Activated T-helper 1 cell treated with Interleukin-2 at 50 U/mL for 16 hours (primary cell): ENCODE data around the gene HAAO.
"Not testable (repeated sequence)": the region's sequence is repeated elsewhere in the genome, so short reads cannot be mapped to it uniquely, and the experiment has no call there.

Experiments used
- DNase-seq: peaks from one replicate; pipeline ENCODE4 v3.0.0-alpha.2; 2020; ENCODE audit warnings: low read depth

The HAAO gene

DNA sequence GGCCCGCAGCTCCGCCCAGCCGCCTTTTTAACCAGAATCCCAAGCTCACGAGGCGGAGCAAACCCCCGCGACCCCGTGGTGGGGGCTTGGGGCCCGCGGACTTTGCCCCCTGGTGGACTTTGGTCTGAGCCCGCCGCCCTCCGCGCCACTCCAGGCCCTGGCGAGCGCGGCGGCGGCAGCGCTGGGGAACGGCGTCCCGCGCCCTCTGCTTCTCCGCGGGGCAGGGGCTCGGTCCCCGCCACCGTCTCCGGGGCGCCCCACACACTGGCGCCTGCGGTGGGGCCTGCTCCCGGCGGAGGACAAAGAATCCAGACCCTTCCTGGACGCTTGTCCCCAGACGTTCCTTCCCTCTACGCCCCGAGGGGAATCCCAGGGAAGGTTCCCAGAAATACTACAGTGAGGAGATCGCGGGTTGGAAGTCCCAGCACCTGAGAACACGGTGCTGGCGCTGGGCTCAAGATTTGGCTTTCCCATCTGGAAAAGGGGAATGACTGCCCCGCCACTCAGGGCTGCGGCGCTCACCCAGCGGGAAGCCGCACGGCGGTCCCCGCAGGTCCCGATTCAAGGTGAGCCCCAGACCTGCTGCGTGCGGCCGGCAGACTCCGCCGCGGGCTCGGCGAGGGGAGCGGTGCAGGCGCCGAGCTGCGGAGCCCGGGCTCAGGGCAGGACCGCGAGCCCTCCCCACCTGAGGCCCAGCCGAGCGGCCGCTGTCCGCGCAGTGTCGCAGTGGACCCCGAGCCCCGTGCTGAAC lies at the start of gene HAAO:
Gene HAAO, minus strand, starts transcription at position 1 of the 751 bp plus-strand sequence. CDS start 47 bp downstream, outside the sequence.
- no peak for DNase-seq

DNA sequence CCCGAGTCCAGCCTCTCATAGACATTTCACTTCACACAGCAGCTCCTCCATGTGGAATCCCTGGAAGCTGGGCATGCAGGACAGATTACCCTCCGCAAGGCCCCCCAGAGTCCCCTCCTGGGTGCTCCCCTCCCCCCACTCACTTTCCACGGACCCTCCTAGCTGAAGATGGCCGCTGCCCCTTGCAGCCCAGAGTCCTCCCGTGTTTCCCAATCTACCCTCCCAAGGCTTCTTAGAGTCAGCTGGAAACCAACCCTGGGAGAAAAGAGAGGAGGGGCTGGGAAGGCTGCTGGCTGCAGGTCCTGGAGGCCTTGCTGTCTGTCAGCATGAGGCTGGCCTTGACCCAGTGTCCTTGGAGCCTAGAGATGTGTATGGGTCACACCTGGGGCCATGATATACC lies 49.0 kb upstream of the HAAO start:
- no peak for DNase-seq

DNA sequence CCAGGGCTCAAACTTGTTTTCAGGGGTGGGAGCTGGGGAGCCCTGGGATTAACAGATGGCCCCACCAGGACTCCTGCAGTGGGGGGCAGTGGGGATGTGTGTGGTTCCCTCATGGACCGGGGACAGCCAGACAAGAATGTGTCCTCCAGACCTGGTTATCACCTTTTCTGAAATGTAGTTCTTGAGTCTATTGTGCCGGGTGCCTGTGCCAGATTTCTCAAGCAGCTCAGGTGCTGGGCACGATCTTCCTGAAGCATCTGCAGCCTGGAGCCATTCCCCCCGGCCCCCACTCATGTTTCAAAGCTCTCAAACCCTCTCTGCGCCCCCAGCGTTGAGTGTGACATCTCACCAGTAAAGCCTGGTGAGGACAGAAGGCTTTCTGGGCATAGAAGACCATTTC lies 48.4 kb upstream of the HAAO start:
- DNase-seq: no peak

DNA sequence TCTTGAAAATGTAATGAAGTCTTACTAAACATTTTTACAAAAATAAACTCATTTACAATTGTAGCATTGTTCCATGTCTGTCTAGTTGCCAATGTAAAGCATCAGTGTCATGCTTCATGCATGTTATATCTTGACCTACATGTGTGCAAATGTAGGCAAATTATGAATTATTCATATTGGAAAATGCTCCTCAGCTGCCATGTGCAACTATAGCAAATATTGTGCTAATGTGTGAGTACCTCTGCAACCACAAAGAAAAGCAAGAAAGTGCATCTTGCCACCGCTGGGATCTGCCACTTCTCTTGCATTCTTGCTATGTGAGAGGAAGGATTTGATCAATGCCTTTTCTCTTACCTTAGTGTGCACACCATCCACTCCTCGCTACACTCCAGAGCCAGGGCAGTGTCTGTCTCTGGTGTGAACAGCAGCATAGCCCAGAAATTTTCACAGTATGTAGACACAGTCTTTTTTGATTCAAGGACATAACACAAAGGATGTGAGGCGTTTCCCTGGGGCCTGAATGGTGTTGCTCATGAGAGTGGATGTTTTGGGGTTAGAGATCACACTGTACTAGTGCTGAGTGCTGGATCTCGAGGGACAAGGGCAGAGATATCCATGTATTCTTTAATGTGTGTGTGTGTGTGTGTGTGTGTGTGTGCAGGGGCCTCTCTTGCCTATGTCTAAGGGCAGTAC lies 47.6 kb upstream of the HAAO start:
- no peak for DNase-seq

DNA sequence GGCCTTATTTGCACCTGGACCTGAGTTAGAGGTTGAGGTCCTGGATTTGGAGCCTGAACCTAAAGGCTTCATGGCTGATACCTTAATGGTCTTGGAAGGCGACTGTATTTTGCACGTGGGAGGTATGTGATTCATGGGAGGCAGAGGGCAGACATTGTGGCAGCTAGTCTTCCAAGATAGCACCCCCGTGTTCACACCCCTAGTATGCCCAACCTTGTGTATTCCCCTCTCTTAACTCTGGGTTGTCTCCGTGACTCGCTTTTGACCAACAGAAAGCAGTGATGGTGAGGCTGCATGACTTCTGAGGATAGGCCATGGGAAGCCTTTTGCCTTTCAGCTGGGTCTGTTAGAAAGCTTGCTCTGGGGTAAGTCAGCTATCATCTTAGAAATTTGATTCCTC lies 45.8 kb upstream of the HAAO start:
- DNase-seq: no peak

DNA sequence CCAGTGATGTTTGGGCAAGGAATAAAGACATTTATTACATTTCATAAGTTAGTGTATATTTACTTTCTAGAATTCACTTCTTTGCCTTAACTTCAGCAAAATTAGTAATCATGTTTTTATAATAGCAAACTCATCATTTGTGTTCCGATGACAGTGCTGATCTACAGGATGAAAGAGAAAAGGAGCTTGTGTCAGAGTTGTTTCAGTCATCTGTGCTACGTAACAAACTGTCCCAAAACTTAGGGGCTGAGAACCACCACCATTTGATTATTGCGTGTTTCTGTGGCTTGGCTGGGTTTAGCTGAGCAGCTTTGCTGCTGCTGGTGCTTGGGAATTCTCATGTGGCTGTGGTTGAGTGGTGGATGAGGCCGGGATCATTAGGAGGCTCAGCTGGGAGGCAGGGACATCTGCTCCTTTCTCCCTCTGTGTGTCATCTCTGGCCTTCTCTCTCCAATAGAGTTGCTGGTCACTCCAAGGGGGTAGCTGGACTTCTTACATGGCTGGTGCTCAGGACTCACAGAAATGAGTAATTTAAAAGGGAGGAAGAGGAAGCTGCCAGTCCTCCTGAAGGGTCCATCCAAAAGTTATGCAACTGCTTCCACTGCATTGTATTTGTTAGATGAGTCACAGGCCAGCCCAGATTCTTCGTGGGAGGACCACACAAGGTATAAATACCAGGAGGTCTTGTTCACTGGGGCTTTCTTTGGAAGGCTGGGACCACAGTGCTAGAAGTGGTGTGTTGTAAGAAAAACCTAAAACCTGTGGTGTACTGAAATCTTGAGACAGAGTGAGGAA lies 43.4 kb upstream of the HAAO start:
- DNase-seq: no peak

DNA sequence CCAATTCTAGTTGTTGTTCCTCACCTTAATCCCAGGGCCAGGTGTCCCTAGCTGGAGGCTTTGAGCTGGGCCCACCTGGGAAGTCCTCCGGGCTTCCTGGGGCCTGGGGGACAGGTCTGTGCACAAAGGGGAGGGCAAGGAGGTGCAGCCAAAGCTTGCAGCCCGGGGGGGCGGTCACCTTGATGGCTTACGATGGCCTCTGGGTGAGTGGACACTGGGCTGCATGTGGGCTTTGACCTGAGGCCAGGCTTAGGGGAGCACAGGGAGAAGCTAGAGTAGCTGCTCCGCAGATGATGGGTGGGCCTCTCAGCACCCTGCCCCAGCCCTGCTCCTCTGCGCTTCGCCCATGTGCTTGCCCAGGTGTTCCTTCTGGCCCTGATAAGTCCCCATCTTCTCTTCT lies 41.8 kb upstream of the HAAO start:
- no peak for DNase-seq

DNA sequence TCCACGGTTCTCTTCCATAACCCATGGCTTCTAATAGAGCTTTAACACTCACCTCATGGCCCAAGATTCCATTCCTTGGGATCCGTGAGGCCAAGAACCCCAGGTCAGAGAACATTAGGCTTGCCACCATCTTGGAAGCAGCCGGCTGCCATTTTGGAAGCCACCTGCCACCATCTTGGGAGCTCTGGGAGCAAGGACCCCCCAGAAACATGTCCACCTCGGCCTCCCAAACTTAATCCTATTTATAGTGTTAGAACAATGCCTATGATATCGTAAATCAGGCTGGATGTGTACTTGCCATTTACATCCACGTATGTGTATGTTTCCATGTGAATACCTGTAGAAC lies 39.9 kb upstream of the HAAO start:
- DNase-seq: no peak

DNA sequence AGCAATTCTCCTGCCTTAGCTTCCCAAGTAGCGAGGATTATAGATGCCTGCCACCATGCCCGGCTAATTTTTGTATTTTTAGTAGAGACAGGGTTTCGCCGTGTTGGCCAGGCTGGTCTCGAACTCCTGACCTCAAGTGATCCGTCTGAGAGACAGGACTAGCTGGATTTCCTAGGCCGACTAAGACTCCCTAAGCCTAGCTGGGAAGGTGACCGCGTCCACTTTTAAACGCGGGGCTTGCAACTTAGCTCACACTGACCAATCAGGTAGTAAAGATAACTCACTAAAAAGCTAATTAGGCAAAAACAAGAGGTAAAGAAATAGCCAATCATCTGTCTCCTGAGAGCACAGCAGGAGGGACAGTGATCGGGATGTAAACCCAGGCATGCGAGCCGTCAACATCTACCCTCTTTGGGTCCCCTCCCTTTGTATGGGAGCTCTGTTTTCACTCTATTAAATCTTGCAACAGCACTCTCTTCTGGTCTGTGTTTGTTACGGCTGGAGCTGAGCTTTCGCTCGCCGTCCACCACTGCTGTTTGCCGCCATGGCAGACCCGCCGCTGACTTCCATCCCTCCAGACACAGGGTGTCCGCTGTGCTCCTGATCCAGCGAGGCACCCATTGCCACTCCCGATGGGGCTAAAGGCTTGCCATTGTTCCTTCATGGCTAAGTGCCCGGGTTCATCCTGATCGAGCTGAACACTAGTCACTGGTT lies 39.3 kb upstream of the HAAO start:
- not testable (repeated sequence) for DNase-seq

DNA sequence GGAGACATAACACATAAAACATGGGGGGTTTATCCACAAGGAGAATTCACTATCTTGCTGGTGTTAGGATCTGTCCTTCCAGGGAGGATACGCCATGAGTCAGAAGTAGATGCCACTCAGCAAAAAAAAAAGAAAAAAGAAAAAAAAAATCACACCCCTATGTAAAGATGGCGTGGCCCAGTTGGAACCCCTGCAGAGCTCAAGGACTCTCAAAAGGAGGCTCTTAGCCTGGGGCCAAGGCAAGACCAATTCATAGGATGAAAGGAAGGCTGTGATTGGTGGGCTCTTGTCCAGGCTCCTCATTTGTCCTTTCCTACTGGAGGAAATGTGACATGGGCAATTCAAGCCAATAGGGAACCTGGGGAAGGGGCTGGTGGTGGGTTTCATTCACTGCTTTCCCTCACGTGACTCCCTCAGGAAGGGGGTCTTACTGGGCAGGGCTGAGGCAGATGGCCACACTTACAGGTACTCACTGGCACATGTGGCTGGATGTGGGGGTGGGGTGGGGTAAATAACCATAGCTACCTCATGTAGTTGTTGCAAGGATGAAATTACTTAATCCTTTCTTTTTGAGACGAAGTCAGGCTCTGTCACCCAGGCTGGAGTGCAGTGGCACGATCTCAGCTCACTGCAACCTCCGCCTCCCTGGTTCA lies 38.7 kb upstream of the HAAO start:
- no peak for DNase-seq

DNA sequence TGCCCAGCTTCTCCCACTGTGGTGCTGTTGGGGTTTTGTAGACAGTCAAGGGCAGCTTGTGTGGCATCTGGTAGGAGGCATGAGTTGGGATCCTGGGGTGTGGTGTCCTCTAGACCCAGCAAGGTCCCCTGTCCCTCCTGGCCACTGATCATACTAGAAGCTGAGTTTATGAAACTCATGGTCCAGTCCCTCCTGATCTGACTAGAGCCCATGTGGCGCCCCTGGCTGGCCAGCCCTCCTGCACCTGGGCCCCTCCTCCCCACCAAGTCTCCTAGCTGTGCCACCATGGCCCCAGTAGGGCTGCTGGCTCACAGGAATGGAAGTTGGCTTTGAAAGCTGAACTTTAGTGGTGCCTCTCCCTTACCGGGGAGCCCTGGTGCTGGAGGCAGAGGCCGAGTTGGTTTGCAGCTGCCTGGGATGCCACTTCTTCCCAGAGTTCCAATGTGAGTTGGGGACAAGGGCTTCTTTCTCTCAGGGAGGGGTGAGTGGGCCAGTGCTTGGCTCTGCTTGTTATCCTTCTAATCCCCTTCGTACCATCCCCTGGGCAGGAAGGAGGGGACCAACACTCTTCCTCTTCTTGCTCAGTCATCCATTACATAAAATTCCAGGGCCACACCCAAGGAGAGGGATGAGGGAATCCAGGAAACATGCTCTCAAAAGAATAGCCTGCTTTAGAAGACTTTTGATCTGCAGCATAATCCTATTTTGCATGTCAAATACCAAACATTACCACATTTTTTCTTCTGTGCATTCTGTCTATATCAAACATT lies 37.5 kb upstream of the HAAO start:
- DNase-seq: no peak

DNA sequence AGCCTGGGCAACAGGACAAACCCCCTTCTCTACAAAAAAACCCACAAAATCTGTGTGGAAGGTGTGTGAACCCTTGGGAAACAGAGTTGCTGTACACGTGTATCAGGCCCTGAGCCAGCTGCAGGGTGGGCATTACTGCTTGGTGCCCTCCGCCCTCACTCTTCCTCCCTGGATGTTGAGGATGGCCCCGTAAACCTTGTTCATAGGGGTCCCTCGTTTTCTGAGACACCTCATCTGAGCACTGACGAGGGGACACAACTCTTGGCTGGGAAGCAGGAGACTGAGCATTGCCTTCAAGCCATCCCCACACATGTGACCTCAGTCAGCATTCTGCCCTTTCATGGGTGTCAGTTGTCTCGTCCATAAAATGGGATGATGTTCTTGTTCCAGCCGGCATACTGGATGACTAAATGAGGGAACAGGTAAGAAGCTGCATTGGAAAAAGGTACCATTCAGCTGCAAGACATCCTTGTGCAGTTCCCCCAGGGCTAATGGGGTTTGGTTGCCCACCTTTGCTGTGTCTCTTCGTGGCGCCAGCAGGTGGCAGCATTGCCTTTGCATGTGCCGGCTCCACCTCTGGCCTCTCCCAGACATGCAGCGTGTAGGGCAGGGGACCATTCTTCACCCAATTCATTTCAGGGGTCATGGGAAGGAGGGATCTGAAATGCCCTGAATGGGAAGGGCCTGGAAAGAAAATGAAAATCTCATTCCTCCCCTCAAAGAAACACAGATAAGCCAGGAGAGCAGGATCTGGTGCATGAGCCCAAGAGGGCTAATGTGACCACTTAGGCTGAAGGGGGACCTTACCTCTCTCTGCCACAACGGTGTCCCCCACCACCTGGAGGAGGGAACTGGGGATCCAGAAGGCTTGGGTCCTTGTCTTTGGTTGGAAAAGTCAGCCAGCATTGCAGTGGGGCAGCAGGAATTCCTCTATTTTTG lies 36.4 kb upstream of the HAAO start:
- DNase-seq: peak; percentile 37

DNA sequence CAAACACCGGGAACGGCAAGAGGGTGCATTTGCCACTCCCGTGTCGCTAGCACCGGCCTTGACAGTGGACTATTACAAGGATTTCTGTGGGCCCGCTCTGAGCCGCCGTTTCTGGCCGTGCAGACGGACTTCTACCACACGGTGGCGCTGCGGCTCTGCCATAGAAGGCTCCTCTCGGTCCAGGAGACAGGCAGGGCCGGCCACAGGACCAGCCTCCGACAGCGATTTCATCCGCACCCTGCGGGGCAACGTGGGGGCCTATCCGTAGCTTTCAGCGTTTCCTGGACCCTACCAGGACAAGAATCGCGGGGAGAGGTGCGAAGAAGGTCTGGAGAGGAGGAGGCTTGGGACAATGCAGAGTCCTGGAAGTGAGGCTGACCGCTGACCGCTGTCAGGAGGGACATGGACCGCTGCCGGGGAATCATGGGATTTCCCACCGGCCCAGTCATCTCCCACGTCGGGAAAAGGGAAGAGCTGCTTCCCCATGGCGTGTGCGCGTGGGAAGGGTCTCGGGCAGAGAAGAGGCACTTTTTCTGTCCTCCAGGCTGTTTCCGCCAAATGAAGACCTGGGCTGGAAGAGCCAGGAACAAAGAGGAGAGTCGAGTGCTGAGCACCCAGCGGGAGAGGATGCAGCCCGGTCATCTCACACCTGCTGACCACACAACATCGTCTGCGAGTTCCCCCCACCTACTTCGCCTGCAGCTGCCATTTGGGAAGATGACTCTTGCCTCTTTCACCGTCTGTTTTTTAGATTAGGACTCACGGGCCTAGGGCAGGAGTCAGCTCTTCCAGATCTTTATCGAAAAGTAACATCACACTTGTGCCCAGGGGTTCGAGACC lies 35.5 kb upstream of the HAAO start:
- peak; percentile 62 for DNase-seq

DNA sequence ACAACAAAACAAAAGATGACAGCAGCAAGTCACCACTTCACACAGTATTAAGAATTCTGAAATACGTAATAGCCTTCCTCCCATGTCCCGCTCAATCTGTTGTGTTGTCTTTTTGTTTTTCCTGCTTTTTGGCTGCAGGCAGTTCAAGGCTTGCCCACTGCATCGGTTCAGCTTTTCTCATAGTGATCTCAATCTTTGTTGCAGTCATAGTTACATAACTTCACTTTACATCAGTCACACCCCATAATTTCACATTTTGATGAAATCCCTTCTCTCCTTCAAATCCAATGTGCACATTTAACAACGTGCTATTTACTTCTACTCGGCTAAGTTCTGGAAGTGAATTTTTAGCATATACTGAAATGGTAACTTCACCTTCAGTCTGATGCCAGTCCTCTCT lies 33.8 kb upstream of the HAAO start:
- DNase-seq: no peak

DNA sequence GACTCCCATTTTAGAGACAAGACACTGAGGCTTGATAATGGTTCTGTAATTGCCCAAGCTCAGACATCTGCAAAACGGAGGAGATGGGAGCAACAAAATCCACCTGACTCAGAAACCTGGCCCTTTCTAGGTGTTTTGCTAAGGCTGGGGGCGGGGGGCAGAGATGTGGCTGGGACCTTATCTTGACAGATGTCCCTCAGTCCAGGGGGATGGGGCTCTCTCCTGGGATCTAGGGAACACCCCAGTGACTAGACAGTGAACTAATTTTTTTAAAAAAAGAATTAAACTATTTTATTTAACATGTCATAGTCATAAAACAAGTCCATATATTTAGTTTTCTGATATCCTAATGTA lies 32.0 kb upstream of the HAAO start:
- DNase-seq: no peak

DNA sequence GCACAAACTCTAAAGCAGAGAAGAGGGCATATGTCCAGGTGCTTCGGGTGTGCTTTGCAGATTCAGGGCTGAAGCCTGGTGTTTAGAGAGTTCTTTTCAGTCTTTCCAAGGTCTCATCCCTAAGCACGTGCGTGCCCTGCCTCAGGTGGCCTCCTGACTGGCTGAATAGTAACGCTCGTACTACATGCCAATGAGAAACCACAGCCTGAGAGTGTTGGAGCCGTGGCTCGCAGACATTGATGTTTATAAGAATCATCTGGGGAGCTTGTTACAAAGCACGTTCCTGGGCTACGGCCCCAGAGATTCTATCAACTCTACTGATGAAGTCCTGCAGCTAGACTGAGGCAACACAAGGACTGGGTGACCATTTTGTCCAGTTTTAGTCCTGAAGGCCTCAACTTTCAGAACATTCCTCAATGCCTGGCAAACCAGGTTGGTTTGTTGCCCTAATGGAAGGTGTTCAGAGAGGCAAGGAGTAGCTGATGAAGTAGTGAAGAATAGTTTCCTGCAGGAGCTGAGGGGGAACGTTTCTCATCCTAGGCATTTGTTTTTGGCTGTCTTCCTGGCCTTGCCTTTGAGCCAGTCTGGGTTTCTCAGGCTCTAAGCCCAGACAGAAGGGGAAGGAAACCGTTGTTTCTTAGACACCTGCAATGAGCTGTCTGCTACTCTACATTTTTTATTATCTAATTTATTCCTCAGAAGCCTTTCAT lies 31.5 kb upstream of the HAAO start:
- DNase-seq: no peak

DNA sequence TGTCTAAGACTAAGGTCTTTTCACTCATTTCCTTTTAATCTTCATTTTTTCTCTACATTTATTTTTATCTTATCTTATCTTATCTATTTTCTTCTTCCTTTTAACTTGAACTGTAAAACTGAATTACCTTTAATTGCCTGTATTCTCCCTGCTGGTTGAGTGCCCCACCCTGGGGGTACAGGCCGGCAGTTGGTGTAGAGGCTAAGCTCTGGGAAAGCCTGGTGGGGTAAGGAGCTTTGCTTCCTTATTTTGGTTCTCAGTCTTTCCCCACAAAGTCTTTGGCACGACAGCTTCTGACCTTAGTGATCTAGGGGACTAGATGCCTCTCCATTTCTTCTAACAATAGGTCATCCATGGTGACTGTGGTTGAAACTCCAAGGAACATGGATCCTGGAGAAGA lies 26.8 kb upstream of the HAAO start:
- no peak for DNase-seq

DNA sequence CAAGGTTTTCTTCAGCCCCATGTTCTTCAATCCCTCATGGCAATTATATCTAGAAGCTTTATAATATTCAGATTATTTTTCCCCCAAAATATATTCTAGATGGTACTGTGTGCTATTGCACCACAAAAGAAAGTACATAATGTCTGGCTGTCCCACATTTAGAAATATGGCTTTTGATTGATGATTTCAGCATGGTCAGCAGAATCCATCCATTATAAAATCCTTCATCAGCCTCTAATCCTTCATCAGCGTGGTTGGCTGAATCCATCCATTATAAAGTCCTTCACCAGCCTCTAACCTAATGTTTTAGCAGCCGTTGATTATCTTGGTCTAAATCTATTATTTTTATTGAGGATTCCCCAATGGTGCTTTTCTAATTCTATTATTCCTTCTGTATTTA lies 23.3 kb upstream of the HAAO start:
- DNase-seq: no peak

DNA sequence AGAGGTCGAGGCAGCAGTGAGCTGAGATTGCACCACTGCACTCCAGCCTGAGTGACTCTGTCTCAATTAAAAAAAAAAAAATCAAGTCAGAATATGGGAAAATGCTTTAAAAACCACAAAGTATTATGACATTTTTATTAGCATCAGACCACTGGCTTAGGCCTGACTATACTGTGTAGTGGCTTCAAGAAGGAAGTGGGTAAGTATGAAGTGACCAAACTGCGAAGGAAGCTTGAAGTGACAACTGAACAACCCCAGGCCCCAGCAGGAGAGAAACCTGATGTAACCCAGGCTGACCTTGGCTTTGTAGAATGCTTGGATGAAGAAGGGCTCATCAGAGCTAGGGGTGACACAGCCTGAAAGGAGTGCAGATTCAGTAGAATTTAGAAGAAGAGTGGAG lies 21.4 kb upstream of the HAAO start:
- DNase-seq: no peak
